Stromal cell of bone marrow (primary cell): ENCODE measurements around the gene COX11.

Experiments
- DNase-seq: peaks from one replicate; pipeline ENCODE4 v3.0.0-alpha.2; 2012; ENCODE audit warnings: low read depth

COX11 gene

DNA sequence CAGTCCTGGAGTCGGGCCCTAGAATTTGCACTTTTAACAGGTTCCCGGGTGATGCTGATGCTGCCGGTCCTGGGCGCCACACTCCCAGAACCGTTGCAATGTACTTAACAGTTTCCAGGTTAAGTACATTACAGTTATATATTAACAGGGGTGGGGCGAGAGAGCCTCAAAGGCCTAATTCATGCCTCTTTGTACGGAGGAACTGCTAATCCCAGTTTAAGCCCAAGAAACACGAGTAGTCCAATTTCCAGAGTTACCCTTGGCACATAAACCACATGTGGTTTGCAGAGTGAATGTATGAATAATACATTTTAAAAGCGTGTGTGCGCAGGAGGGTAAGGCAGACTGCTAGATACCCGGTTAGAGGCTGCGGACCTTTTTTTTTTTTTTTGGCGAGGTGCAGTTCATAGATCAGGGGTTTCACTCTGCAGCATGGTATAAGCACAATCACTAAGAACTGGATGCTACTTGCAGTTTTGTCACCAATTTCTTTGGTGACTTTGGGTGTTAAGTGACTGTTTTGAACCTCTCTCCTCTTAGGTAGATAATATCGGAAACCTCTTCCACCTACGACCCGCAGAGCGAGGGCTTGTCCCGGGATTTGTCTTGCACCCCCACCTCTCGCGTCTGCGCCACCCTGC lies 713 bp downstream of the COX11 start:
- peak; percentile 15 for DNase-seq

DNA sequence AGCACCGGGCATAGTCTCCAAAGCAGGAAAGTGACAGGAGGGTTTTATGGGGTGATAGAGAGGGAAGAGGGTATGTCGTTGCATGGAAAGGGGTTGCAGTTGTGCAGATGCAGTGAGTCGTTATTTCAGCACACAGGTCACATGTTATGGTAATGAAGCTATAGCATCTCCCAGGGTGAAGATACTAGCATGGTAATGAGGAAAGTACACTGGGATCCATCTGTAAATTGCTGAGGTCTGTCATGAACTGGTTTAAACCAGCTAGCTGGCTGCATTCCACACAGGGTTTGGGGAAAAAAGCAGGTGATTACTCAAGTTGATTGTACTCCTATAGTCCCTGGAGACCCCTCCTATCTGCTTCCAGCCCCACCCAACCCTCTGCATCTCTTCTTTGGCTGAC lies 11.7 kb downstream of the COX11 start:
- DNase-seq: no peak

DNA sequence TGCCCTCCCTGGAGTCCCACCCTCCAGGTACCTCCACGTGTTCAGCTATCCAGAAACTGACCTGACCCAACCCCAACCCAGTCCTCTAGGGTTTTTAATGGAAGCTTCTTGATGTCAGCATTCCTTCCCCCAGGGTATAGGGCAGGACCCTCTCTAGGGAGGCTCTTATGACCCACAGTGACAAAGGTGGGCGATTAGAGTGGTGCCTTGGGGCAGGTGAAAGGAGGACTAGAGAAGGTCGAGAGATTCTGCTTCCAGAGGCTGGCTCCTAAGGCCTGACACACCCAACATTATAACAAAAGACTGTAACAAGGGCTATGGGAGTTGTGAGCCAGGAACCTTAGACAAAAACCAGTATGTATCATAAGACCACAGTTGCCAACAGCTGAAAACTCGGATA lies 17.2 kb downstream of the COX11 start:
- no peak for DNase-seq

DNA sequence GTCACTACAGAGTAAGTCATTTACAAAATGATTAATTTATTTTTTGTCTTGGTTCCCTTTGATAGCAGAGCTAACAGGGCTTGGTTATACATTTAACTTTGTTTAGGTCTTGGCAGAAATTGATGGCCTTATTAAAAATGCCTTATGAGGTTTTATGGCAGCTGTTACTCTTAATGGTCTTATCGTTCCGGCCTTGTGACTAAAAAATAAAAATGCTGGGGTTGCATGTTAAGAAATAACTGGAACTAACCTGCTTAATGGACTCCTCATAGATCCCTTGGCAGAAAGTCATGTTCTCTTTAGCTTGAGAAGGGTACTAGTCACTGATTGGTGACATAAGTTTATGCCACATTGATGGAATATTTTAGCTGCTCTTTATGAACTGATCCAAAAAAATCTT lies 18.3 kb downstream of the COX11 start:
- DNase-seq: no peak

DNA sequence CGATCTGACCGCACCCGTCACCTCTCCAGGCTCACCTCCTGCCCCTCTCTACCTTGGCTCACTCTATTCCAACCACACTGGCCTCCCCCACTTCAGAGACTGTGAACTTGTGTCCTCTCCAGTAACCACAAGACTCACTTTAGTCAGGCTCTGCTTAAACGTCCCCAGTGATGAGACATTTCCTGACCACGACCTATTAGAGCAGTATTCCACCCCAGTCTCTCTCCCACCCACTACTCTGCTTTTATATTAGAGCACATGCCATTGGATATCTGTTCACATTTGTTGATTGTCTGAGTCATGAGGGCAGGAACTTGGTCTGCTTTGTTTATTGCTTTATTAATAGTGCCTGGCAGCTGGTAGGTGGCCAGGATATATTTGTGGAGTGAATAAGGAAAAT lies 20.1 kb downstream of the COX11 start:
- DNase-seq: peak; percentile 51

DNA sequence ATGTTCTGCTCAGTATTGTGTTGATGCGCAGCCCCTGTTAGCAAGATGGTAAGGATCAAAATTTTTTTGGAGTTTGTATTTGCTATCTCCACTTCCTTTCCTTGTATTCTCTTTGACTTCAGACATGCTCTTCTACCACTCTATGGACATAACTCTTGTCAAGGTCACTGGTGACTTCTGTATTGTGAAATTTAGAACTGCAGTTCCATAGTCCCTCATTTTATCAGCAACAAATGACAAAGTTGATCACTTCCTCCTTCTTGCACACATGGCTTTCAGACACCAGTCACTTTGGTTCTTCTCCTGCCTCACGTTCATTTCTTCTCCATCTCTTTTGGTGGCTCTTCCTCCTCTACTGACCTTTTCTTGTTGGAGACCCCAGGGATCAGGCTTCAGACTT lies 21.1 kb downstream of the COX11 start:
- no peak for DNase-seq

DNA sequence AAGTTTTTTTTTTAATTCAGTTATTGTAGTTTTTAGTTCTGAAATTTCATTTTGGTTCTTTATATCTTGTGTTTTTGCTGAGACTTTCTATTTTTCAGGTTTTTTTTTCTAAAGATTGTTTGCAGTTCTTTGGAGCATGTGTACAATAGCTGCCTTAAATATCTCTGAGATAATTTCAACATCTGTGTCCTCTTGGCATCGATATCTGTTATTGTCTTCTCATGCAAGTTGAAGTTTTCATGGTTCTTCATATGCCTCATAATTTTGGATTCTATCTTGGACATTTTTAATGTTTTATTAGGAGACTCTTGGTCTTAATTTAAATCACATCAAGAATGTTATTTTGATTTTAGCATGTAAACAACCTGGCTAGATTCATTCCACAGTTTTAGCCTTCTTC lies 22.8 kb downstream of the COX11 start:
- no peak for DNase-seq

DNA sequence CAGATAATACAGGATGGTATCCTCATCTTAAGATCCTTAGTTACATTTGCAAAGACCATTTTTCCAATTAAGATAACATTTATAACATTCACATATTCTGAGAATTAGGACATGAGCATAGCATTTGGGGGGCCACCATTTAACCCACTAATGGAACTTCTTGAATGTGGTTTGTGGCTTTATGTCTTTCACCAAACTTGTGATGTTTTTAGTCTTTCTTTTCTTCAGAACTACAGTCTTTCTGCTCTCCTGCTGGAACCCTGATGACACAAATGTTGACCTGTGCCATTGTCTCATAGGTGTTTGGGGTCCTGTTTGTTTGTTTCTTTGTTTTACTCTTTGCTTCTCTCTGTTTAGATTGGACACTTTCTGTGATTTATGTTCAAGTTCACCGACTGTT lies 23.2 kb downstream of the COX11 start:
- DNase-seq: no peak

DNA sequence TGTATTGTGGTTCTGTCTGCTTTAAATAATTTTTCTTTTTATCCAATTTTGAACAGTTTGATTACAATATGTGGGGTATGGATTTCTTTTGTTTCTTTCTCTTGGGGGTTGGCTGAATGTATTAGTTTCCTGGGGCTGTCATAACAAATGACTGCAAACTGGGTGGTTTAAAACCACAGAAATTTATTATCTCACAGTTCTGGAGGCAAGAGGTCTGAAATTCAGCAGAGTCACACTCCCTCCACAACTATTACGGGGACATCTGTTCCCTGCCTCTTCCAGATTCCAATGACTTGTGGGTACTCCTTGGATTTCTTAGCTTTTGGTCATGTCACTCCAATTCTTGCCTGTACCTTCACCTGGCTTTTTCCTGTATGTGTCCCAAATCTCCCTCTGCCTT lies 23.7 kb downstream of the COX11 start:
- no peak for DNase-seq

DNA sequence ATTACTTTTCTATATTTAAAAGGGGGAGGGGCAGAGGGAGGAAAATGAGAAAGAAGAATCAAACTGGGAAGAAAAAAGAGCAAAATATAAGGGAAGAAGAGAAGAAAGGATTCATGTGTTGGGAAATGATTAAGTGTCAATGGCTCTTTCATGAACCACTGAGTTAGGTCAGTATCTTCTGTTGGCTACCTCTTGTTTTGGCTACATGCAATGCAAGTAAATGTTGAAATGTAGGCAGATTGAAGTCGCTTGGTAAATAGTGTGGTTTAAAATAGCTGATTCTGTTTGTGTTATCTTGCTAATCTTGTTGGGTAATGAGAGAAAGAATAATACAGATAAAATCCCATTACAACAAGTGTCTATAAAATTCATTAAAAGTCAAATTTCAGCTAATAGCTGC lies 27.2 kb downstream of the COX11 start:
- DNase-seq: no peak

DNA sequence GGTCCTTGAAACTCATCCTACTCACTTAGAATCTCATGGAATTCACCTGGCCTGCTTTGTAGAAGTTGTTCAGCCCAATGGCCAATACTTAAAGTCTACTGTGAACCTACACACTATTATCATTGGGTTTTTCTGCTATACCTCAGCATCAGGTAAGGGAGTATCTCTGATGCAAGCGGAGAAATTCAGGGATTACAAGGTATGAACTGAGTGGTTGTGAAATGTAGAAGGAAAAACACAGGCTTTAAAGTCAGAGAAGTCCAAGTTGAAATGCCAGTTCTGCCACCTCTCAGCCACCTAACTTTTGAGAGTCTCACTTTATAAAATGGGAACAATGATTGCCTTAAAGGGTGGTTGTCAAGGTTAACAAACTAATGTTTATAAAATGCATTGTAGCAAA lies 31.0 kb downstream of the COX11 start:
- DNase-seq: no peak

DNA sequence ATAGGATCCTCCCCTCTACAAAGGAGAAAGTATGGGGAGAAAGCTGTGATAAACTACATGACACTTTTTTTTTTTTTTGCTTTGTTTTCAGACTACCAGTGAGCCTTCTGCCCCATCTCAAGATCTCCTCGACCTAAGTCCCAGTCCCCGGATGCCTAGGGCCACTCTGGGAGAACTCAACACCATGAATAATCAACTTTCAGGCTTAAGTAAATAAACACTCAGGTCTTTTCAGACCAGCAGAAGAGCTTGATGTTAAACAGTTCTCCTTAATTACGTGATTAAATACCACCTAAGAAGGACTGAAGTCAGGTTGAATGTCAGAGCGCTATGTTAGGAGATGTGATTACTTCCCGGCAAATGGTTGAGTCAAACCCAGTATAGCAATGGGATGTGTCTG lies 31.4 kb downstream of the COX11 start:
- no peak for DNase-seq

DNA sequence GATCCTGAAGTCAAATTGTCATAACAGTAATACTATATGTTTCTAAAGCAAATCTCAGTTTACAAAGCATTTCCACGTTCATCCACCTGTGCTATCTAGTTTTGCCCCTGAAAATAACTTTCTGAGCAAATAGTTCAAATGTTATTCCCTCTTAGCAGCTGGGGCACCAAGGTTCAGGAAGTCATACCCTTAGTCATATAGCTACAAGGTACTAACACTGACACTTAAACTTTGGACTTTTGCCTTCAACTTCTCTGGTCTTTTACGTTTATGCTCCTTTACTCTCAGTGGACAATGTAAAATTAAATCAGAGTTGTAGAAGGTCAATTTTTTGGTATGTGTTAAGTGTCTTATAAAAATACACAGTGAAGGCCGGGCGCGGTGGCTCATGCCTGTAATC lies 33.0 kb downstream of the COX11 start:
- DNase-seq: no peak

DNA sequence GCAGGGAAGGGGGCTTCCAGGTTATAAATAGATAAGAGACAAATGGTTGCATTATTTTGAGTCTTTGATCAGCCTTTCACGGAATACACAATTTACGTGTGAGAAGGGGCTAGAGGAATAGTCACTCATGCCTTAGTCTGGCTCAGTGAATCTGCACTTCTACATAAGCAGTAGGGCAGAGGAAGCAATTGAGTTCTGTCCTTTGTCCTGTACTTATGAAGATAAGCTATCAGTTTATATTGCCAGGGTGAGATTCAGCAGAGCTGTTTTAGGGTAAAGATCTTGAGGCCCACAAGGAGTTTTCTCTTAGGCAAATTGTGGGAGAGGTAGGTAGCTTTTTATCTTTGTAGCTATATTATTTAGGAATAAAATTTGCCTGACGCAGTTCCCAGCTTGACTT lies 34.5 kb downstream of the COX11 start:
- DNase-seq: no peak

DNA sequence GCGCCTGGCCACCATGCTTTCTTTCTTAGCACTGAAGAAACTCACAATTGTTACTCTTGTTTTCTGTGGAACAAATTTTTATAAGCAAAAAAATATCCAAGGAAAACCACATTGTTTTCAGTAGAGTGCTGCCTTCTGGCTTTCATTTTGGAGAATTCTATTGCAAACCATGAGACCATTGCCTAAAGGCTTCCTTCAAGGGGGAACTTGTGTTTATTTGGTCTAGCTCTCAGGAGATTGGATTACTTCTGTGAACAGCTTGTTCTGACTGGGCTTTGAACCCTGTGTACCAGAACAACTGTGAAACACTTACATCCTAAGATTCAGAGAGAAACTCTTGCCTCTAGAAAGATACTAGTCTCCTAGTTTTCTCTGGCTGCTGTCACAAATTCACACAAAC lies 35.7 kb downstream of the COX11 start:
- DNase-seq: no peak

DNA sequence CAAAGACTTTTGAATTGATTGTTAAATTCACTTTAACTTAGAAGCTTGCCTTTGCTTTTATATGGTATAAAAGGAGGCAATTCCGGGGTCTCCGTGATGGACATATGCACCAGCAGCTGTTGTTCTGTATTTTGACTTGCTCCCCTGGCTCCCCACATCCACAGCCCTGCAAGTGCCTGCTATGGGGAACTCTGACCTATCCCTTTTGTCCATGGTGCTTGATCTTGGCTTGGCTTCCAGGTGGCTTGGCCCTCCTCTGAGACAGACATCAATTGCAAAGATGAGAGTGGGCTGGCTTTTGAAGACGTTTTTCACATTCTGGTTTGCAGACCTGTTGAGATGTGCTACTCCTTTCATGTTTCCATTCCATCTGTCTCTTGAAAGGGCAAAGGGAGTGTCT lies 40.9 kb downstream of the COX11 start:
- no peak for DNase-seq

DNA sequence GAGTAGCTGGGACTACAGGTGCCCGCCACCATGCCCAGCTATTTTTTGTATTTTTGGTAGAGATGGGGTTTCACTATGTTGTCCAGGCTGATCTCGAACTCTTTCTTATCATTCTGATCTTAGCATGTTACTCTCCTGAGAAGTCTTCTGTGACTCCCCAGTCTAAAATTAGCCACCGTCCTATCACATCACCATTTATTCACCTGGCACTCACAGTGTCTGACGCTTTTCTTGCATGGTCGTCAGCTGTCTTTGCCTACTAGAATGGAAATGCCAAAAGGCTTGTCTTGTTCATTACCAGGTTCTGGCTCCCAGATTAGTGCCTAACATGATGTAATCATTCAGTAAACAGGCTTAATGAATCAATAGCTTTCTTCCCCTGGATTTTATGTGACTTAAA lies 44.0 kb downstream of the COX11 start:
- DNase-seq: no peak

DNA sequence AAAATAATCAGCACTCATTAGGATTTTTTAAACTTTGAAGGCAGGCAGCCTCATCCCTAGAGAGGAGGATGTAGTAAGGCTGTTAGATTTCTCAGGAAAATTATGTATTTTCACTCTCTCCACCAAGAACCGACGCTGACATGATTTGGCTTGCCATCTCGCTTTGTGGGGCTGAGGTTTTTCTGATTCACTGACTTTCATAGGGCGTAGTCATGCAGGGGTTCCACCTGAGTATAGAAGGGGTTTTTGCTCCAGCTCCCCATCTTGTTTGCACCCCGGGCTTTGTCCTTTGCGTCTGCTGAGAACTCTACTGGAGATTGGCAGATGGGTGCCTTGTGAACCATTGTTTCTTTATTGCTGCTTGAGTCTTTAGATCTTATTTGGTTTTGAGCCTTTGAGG lies 47.6 kb downstream of the COX11 start:
- DNase-seq: no peak

DNA sequence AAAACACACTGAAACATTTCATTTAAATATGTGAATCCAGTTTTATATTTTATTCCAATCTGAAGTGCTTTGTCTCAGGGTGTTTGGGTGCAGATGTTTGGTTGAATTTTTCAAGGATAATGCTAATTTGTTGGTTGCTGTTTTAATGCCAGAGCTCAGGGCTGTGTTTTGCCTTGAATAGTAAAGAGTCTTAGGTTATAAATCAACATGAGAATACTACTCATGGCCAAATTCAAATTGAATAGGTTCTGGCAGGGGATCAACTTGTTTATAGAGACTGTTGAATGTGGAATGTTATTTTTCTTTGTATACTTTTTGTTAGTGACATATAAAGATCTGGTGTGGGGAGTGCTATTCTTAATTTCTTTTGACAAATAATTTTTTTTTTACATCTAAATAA lies 49.0 kb downstream of the COX11 start:
- no peak for DNase-seq

DNA sequence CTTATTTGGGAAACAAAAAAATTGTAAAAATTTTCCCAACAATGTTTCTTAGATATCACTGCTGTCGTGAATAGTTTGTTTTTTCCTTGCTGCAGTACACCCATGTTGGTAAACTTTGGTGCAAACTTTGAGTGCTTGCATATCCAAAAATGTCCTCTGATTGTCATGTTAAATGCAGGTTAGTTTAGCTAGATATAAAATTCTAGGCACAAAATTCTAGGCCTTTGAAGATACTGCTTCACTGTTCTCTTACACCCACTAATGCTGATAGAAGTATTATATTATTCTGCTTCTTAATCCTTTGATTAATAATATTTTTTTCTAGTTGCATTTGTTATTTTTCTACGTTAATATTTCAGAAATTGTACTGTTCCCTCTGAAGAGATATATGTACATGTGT lies 51.7 kb downstream of the COX11 start:
- no peak for DNase-seq
